ENCODE measurements around the gene GPAT2.
"Not testable (repeated sequence)": the region's sequence is repeated elsewhere in the genome, so short reads cannot be mapped to it uniquely, and the experiment has no call there.

The GPAT2 gene, protein sequence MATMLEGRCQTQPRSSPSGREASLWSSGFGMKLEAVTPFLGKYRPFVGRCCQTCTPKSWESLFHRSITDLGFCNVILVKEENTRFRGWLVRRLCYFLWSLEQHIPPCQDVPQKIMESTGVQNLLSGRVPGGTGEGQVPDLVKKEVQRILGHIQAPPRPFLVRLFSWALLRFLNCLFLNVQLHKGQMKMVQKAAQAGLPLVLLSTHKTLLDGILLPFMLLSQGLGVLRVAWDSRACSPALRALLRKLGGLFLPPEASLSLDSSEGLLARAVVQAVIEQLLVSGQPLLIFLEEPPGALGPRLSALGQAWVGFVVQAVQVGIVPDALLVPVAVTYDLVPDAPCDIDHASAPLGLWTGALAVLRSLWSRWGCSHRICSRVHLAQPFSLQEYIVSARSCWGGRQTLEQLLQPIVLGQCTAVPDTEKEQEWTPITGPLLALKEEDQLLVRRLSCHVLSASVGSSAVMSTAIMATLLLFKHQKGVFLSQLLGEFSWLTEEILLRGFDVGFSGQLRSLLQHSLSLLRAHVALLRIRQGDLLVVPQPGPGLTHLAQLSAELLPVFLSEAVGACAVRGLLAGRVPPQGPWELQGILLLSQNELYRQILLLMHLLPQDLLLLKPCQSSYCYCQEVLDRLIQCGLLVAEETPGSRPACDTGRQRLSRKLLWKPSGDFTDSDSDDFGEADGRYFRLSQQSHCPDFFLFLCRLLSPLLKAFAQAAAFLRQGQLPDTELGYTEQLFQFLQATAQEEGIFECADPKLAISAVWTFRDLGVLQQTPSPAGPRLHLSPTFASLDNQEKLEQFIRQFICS

DNA sequence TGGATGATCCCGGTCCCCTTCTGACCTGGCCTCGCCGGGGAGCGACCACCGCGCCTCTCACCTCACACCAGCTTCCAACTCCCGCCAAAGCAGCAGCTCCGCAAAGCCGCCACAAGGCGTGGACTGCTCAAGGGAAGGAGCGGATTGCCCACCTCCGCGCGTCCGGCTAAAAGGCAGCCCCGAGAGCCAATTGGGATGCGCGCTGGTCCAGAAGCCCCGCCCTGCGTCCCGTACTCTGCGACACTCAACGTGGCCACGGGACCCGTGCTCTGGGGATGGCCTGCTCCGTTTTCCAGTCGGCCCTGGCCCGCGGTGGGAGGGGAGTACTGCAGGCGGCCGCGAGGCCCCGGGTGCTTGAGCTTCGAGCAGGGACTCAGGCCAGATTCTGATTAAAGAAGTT is at the start of gene GPAT2:
Gene GPAT2, minus strand, starts transcription at position 125 of the 400 bp plus-strand sequence. CDS start 2,557 bp downstream, outside the sequence.
- DNase-seq, result not testable (repeated sequence)

DNA sequence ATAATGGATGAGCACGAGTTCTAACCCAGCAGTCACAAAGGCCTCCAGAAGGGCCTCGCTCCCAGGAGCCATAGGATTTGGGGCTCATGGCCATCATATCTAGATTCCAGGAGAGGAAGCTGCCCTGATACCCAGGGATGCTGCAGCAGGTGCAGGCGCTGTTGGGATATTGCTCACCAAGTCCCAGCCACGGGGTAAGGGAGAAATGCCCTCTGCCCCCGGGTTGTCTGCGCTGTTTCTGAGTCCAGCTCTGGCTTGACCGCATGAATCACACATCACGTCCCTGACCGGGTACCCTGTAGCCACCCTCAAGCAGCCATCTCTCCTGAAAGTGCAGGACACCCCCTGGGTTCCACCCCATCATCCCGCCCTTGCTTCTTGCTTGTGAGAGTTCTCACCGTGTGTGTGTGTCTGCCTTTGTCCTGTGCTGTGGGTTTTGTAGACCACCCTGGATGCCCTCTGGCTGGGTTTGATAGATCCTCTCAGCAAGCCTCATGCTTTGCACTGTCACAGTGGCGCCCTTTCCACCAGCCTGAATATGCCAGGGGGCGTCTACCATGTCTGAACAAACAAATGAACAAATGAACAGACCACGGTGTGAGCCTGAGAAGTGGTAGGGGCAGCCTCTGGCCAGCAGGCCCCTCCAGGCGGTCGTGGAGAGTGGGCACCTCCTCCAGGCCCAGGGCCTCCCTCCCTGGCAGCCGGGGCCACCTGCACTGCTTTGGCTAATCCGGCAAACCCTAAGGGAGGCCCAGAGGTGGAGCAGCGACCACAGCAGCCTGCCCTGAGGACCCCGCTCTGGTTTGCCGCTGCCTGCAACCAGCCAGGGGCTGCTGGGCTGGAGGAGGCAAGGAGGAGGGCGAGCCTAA is 49.5 kb upstream of the GPAT2 start:
- DNase-seq, result no peak

DNA sequence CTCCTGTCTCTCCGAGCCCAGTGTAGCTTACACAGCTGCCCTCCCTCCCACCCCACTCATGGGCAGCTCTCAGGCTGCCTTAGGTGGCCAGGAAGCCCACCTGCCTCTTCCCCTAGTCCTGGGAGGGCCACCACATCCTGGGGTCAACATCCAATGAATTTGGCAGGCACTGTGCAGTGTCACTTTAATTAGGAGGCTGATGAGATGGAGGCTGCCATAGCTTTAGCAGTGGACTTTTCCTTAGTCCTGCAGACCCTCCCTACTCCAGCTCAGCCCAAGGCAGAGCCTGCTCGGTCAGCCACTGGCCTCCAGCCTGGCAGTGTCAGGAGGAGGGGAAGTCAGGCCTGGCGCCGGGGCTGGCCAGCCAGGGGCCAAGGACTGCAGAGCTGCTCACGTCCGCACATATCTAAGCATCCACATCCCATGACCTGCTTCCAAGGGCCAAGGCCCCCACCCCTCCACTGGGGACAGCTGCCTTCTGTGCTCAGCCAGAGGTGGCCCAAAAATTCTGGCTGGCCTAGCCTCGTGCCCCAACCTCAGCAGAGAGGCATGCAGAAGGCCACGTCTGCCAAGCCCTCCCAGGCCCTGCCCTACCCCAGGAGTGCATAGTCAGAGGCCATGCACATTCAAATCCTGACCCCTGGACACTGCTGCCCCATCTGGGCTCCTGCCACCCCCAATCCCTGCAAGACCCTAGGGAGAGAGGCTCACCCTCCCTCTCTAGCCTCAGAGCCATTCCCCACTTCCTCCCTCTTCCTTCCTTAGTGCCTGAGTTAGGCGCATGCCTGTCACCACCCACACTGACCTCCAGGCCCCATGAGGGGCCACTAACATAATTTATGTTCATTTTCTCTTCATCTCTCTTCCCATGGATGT is 48.6 kb upstream of the GPAT2 start:
- DNase-seq, result no peak

DNA sequence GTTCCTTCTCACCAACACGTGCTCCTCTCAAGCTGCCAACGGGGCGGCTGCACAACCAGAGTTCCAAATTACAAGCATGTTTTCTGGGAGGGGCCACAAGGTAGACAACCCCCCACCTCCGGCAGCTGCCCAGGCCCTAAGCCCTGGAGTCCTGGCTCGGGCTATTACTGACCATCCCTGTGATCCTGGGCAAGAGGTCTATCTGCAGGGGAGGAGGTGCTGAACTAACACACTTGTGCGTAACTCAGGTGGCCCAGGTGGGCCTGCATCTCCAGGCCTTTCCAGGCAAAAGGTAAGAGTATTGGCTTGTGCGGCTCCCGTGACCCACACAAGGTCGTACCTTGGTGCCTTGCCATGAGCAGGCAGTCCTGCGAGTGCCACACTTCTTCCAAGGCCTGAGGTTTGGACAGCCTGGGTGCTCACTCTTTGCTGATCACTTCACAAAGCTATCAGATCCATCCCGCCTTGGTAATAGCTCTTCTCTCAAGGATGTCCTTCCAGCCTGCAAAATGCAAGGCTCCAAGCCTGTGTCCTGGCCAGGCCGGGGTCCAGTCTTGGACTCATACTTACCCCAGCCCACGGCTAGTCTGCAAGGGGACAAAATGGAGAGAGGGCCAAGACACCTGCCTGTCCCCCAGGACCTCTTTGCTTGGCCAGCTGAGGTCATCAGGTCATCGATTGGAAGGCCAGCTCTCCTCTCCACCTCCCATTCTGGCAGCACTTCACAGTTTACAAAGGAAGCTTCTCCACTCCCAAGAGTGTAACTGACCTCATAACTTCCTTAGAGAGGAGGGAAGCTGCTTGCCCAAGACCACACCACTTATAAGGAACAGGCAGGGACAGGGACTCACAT is 47.7 kb upstream of the GPAT2 start:
- no peak for DNase-seq

DNA sequence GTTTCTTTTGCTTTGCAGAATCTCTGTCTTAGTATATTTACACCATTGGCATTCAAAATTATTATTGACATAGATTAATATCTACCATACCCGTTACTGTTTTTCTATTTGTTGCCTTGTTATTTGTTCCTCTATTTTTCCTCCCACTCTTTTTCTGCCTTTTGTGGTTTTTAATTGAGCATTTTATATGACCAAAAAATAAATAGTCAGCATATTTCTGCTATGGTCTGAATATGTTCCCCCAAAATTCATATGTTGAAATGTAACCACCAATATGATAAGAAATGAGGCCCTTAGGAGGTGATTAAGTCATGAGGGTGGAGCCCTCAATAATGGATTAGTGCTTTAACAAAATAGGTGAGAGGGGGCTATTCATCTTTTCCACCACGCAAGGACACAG is 46.3 kb upstream of the GPAT2 start:
- no peak for DNase-seq

DNA sequence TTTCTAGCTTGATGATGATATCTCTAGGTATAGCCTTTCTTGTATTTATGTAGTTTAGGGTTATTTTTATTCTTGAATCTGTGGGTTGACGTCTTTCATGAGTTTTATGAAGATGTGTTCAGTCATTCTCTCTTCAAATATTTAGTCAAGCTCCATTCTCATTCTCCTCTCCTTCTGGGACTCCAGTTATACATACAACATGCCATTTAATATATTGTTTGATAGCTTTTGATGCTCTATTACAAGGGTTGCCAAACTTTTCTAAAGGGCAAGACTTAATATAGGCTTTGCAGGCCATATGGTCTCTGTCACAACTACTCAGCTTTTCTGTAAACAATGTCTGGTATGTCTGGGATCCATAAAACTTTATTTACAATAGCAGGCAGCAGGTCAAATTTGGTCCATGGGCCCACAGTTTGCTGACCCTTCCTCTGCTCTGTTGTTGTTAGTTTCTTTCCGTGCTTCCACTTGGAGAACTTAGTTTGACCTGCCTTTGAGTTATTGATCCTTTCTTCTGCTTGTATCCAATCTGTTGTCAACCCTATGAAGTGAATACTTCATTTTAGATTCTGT is 40.6 kb upstream of the GPAT2 start:
- DNase-seq, result no peak

DNA sequence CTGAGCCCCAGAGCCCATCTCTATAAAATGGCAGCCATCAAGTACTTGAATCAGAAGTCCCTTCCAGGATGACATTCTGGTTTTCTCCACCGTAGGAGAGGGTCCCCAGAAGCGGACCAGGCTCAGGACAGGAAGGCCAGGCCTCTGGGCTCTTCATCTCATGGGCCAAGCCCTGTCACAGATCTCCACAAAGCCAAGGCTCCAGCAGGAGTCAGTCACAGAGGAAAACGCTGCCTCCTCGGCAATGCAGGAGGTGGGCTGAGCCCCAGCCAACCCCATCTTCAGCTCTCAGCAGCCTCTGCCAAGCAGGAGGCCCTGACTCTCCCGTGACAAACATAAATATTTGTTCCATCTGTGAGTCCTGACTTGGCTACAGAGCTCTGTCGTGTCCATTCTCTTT is 39.4 kb upstream of the GPAT2 start:
- DNase-seq, result no peak

DNA sequence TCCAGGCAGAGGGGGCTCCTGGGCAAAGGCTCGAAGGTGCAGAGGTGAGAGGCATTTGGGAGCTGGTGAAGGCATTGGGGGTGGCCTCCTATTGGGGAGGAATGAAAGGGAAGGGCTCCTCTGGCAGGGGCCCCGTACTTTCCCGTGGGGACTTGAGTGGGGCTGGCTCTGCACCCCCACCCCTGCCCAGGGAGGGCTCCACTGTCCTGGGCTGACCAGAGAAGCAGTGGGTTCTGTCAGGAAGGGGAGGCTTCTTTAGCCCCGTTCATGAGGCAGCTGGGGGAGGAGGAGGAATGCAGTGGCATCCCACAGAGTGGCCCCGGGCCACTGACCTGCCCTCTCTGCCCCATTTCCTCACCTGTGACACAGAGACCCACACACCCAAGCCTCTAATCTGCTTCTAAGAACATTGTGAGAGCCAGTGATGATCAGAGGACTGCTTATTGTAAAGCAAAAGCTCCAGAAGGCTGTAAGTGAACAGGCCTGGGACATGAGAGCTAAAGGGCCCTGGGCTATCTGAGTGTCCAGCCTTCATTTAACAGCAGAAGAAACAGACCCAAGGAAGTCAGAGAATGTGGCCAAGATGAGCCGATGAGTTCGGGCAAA is 38.6 kb upstream of the GPAT2 start:
- no peak for DNase-seq

DNA sequence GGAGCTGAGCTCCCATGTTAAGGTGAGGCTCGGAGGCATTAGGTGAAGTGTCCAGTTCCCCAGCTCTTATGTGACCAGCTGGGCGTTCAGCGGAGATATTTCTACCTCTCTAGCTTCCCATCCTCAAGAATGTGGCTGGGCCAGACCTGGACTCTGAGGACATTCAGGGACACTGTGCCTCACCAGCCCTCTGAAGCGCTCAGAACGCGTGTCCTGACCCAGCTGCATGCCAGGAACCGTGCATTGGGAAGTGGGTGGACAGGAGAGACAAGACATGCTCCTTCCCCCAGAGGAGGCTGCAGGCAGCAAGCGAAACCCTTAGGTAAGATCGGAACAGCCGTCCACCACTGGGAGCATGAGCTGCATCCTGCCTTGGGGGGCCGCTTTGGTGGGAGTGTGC is 38.0 kb upstream of the GPAT2 start:
- no peak for DNase-seq

DNA sequence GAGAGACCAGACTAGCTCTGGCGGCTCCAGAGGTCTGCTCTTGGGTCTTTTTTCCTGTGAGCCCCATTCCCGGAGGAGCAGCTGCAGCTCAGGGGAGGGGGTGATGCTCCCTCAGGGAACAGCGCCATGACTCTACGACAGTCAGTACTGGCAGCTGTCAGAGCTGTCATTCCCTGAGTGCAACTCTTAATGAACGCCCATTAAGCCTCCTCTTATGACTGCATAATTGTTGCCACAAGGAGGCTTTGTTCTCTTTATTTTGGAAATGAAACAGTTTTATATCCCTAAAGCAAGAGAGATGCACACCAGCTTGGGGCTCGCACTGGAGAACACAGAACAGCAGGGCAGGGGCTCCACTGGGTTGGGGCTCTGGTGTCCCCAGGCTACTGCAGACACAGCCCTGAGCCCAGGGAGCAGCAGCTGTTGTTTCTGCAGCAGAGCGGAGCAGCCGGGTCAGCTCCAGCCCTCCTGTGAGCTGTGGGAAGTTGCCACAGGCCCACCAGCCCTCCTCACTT is 37.3 kb upstream of the GPAT2 start:
- not testable (repeated sequence) for DNase-seq

DNA sequence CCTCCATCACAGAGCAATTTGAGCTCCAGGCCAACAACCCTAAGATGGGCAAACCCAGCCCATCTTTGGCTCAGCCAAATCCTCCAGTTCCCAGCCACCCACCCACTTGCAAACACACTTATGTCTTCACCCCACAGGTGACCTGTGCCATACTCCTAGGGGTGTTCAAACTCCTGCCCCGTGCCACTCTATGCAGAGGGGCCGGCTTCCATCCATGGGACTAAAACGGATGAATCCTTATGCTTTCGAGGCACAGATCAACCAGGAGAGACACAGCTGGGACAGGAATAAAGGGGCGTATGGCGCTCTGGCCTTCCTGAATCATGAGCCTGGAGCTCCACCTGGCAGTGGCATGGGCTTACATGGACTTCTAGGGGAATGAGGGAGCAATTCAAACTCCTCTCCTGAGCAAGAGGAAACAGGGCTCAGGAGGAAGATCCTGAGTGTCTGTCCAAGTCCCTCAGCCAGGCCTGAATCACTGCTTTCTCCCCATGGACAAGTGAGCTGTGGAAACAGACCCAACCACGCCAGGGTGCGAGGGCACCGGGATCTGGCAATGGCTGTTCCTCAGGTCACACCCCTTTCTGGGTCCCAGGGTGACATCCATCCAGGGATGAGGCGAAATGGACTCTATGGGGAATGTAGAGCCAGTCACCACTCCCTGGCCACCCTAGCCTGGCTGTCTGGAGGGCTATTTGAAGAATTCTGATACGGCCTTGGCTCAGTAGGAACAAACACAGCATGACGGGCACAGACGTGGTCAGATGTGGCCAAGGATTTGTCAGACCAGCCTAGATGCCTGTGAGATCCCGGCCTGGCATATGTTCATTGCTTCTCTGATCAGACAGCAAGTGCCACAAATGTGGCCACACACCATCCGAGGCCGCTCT is 36.6 kb upstream of the GPAT2 start:
- DNase-seq, result not testable (repeated sequence)

DNA sequence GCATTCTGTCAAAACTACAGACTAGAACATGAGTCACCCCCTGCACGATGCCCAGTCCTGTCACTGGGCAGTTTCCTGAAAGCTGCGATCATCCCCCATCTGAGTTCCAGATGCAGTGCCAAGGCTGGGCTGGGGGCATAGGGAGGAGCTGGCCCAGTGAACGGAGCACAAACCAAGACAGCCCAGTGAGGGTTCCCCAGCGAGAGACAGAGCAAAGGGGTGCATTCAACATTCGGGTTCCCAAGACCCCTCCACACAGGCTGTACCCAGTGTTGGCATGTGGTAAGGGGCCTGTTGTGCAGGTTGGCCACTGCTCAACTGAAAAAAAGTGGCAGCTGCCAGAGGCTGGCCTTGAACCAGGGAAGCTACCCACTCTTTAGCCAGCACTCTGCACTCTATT is 35.6 kb upstream of the GPAT2 start:
- DNase-seq, result not testable (repeated sequence)

DNA sequence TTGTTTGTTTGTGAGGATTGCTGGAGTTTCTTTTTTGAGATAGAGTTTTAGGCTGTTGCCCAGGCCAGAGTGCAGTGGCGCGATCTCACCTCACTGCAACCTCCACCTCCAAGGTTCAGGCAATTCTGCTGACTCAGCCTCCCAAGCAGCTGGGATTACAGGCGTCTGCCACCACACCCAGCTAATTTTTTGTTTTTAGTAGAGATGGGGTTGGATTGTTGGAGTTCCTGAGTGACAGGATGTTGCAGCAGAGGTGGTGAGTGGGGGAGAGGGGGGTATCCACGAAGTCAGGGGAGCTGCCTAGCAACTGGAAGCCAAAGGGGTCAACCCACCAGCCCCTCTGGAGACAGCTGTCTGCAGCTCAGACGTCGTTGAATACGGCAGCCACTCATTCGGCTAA is 35.2 kb upstream of the GPAT2 start:
- DNase-seq, result not testable (repeated sequence)

DNA sequence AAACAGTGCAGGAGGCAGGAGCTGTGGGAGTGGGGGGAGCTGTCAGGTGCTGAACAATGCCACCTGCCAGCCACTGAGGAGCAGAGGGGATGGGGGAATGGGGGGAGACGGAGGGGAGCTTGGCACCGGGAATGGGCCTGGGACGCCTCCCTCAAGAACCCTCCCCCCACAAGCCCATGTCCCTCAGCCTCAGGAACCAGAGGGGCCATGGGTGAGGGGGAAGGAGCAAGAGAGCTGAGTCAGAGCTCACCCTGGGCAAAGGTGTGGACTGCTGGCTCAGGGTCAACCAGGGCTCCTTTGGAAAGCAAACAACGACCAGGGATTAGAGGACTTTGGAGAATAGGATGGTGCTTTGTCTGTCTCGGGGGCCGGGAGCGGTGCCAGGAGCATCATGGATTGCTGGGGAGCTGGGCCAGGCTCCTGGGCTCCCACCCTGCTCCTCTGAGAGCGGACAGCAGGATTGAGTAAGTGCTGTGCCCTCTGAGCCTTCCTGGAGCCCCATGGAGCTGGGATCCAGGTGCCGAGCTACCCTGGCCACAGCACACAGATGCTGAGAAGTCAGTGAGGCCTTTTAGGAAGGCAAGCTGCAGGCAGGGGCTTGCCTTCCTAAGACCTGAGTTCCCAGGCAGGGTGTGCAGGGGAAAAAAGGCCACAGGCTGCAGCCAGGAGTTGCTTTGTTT is 33.3 kb upstream of the GPAT2 start:
- not testable (repeated sequence) for DNase-seq

DNA sequence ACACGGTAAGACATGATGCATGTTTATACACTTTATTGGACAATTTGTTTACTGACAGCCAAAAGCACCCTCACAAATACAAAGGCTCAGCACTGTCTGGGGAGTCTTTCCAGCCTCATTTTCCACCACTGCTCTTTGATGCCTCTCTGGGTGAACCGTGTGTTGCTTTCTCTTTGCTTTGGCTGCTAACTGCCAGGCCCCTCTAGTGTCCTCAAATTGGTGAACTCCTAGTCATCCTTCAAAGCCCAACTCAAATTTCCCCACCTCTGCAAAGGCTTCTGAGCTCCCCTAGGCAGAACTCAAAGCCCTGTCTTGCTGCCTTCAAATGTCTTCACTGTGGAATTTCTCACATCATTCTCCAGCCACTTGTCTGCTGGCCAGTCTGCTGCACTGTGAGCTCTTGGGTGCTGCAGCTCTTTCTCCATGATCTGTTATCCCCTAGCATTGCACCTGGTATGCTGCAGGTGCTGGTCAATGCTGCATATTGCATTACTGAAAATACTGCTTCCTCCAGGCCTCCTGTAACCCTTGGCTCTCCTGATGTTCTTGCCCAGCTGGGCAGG is 32.5 kb upstream of the GPAT2 start:
- not testable (repeated sequence) for DNase-seq

DNA sequence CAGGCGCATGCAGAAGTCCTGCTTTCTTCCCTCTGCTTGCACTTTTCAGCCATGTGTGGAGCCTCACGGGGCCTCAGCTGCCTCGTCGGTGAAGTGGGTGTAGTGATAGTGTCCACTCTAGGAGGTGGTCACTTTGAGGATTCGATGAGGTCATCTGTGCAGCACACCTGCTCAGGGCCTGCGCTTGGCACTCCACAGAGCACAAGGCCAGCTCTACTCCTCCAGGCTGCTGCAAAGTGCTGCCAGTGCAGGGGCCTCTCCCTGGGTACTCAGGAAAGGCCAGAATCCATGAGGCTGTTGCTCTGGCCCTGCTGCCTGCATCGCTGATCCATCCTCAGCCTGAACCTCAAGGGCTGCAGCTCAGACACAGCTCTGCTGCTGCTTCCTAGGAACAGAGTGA is 31.8 kb upstream of the GPAT2 start:
- not testable (repeated sequence) for DNase-seq

DNA sequence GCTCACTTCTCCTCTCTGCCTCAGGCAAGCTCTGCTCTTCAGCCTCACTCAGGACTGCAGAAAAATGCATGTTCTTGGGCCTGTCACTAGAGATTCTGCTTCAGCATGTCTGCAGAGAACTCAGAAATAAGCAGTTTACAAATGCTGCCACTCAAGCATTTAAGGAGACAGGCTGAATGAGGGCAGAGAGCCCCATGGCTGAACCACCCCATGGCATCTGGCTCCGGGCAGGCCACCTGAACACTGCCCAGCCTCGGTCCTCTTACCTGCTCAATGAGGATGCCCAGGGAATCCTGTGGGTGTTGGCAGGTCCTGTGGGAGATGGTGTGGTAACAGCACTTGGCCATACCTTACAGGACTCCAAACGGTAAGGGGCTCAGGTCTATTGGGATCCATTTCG is 31.2 kb upstream of the GPAT2 start:
- not testable (repeated sequence) for DNase-seq

DNA sequence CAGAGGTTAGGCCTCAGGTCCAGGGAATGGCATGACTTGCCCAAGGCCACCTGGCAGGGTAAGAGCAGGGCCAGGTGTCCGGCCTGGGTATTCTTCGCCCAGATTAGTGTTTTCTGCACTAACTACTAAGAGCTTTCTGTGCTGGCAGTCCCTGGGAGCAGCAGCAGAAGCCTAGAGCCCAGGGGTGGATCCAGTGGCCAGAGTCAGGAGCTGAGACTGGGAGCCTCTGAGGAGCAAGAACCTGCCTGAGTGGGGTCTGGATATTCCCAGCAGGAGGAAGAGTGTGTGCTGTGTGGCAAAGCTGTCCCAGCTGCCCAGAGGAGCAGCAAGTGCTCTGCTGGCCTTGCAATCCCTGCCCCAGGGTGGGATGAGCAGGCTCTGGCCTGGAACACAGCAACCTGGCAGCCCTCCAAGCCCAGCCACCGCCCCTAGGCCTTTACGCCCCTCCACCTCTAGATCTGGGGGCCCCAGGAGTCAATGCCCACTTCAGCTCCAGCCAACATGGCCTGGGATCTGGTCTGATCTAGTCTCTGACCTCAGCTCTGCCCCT is 30.7 kb upstream of the GPAT2 start:
- no peak for DNase-seq
